H9 (cell line): ENCODE results near the gene GSTA3. TPM values are rescaled to one million over a fixed set of nuclear protein-coding genes. Genes with fewer than 3 reads are reported as not detected.

Source experiments
- DNase-seq: peaks from one replicate; pipeline ENCODE4 v3.0.0-alpha.2; 2017
- H2AFZ ChIP-seq: one replicate; pipeline ENCODE4 v1.6.1; 2013; ENCODE audit warnings: mild to moderate bottlenecking, low read length, control low read depth, moderate library complexity
- H2AK5ac ChIP-seq: 2 replicates; pipeline ENCODE4 v1.6.1; 2013; ENCODE audit warnings: low read length, control low read depth, mixed read lengths; ENCODE audit not compliant: insufficient read length
- H2BK120ac ChIP-seq: one replicate; pipeline ENCODE4 v1.6.1; 2013; ENCODE audit warnings: low read depth, mild to moderate bottlenecking, low read length, control low read depth, inconsistent platforms; ENCODE audit not compliant: poor library complexity, severe bottlenecking
- H2BK12ac ChIP-seq: 2 replicates; pipeline ENCODE4 v1.6.1; 2013; ENCODE audit warnings: low read length, control low read depth, mixed read lengths, low read depth; ENCODE audit not compliant: insufficient read length
- H2BK15ac ChIP-seq: 2 replicates; pipeline ENCODE4 v1.6.1; 2013; ENCODE audit warnings: low read depth, low read length, control low read depth
- H2BK20ac ChIP-seq: one replicate; pipeline ENCODE4 v1.6.1; 2013; ENCODE audit warnings: low read depth, mild to moderate bottlenecking, low read length, control low read depth, inconsistent platforms; ENCODE audit not compliant: poor library complexity, severe bottlenecking
- H2BK5ac ChIP-seq: 2 replicates; pipeline ENCODE4 v1.6.1; 2013; ENCODE audit warnings: low read length, control low read depth, mixed read lengths; ENCODE audit not compliant: insufficient read length
- H3K14ac ChIP-seq: 2 replicates; pipeline ENCODE4 v1.6.1; 2013; ENCODE audit warnings: low read length, control low read depth; ENCODE audit not compliant: insufficient read depth
- H3K18ac ChIP-seq: 2 replicates; pipeline ENCODE4 v1.6.1; 2013; ENCODE audit warnings: low read depth, mild to moderate bottlenecking, mixed read lengths, low read length, control low read depth; ENCODE audit not compliant: insufficient read length
- H3K23ac ChIP-seq: 2 replicates; pipeline ENCODE4 v1.6.1; 2013; ENCODE audit warnings: low read length, control low read depth, mixed read lengths, low read depth; ENCODE audit not compliant: insufficient read length
- H3K23me2 ChIP-seq: 2 replicates; pipeline ENCODE4 v1.6.1; 2013; ENCODE audit warnings: low read depth, mild to moderate bottlenecking, mixed read lengths, low read length, control low read depth; ENCODE audit not compliant: insufficient read length, poor library complexity, severe bottlenecking
- H3K27ac ChIP-seq: 2 replicates; pipeline ENCODE4 v1.5.1; 2013; ENCODE audit warnings: low read length, control low read depth, mixed read lengths, low read depth; ENCODE audit not compliant: insufficient read length
- H3K27me3 ChIP-seq: 2 replicates; pipeline ENCODE4 v1.6.1; 2013; ENCODE audit warnings: low read length, control low read depth, inconsistent platforms; ENCODE audit not compliant: insufficient read depth
- H3K4ac ChIP-seq: 2 replicates; pipeline ENCODE4 v1.6.1; 2013; ENCODE audit warnings: low read depth, mild to moderate bottlenecking, control low read depth, inconsistent platforms, low read length, moderate library complexity
- H3K4me1 ChIP-seq: 2 replicates; pipeline ENCODE4 v1.6.1; 2013; ENCODE audit warnings: low read length, control low read depth, inconsistent platforms; ENCODE audit not compliant: insufficient read depth
- H3K4me2 ChIP-seq: 2 replicates; pipeline ENCODE4 v1.6.1; 2013; ENCODE audit warnings: low read length, control low read depth, mixed read lengths; ENCODE audit not compliant: insufficient read length, insufficient read depth
- H3K56ac ChIP-seq: 2 replicates; pipeline ENCODE4 v1.6.1; 2013; ENCODE audit warnings: low read depth, mild to moderate bottlenecking, mixed read lengths, low read length, control low read depth; ENCODE audit not compliant: insufficient read length
- H3K79me1 ChIP-seq: 2 replicates; pipeline ENCODE4 v1.6.1; 2013; ENCODE audit warnings: low read depth, mild to moderate bottlenecking, moderate library complexity, low read length, control low read depth, inconsistent platforms; ENCODE audit not compliant: insufficient read depth, poor library complexity, severe bottlenecking
- H3K79me2 ChIP-seq: 2 replicates; pipeline ENCODE4 v1.6.1; 2013; ENCODE audit warnings: low read length, control low read depth, inconsistent platforms; ENCODE audit not compliant: insufficient read depth
- H3K9ac ChIP-seq: 2 replicates; pipeline ENCODE4 v1.6.1; 2013; ENCODE audit warnings: low read length, control low read depth, mixed read lengths; ENCODE audit not compliant: insufficient read length; ENCODE audit errors: extremely low read depth
- H3K9me3 ChIP-seq: one replicate; pipeline ENCODE4 v1.6.1; 2013; ENCODE audit warnings: low read depth, low read length, inconsistent platforms; ENCODE audit not compliant: control insufficient read depth
- H3T11ph ChIP-seq: one replicate; pipeline ENCODE4 v1.6.1; 2013; ENCODE audit warnings: mild to moderate bottlenecking, low read length, control low read depth, inconsistent platforms
- H4K20me1 ChIP-seq: one replicate; pipeline ENCODE4 v1.6.1; 2013; ENCODE audit not compliant: control insufficient read depth, insufficient read length, insufficient read depth
- H4K5ac ChIP-seq: 2 replicates; pipeline ENCODE4 v1.6.1; 2013; ENCODE audit warnings: low read depth, mild to moderate bottlenecking, mixed read lengths, low read length, control low read depth; ENCODE audit not compliant: insufficient read length
- H4K8ac ChIP-seq: replicated peaks from 2 replicates; pipeline ENCODE4 v1.6.1; 2013; ENCODE audit warnings: low read length, control low read depth, mixed read lengths, low read depth; ENCODE audit not compliant: insufficient read length
- H4K91ac ChIP-seq: 2 replicates; pipeline ENCODE4 v1.6.1; 2013; ENCODE audit warnings: low read depth, mild to moderate bottlenecking, moderate library complexity, mixed read lengths, low read length, control low read depth; ENCODE audit not compliant: insufficient read length
- H3K27ac Mint-ChIP-seq, 3 experiments: 2 replicates in 2 of 3; 3 replicates in 1 of 3; pipeline ENCODE4 v1.8.0; 2020 to 2021; ENCODE audit warnings: mixed read lengths in 3 of 3, mild to moderate bottlenecking in 1 of 3, moderate library complexity in 1 of 3
- H3K27me3 Mint-ChIP-seq: 2 replicates; pipeline ENCODE4 v1.8.0; 2021; ENCODE audit warnings: low read depth, mild to moderate bottlenecking, moderate library complexity, mixed read lengths
- H3K36me3 Mint-ChIP-seq, 3 experiments: 2 replicates in 2 of 3; 3 replicates in 1 of 3; pipeline ENCODE4 v1.8.0; 2020 to 2021; ENCODE audit warnings: low read depth in 3 of 3, mixed read lengths in 3 of 3; ENCODE audit not compliant: insufficient read depth in 1 of 3
- H3K4me1 Mint-ChIP-seq, 2 experiments: 2 replicates each; pipeline ENCODE4 v1.8.0; 2020; ENCODE audit warnings: mixed read lengths in 2 of 2
- H3K4me3 Mint-ChIP-seq, 2 experiments: 2 replicates in 1 of 2; 3 replicates in 1 of 2; pipeline ENCODE4 v1.8.0; 2020 to 2021; ENCODE audit warnings: mild to moderate bottlenecking in 2 of 2, mixed read lengths in 2 of 2, moderate library complexity in 1 of 2
- H3K9me3 Mint-ChIP-seq, 2 experiments: 2 replicates in 1 of 2; 3 replicates in 1 of 2; pipeline ENCODE4 v1.8.0; 2020; ENCODE audit warnings: mild to moderate bottlenecking in 2 of 2, mixed read lengths in 2 of 2, moderate library complexity in 1 of 2
- WGBS: extraction: QIAGEN DNeasy Blood & Tissue Kit; methylation state at CpG from one replicate; pipeline ENCODE4 v1.1.7; 2013; ENCODE audit warnings: missing lambda C conversion rate, low lambda C conversion rate, mixed read lengths; ENCODE audit not compliant: insufficient read length; ENCODE audit errors: extremely low coverage; 5-methylcytosine and 5-hydroxymethylcytosine counted together
- total RNA-seq: library from RNA; stranded (reverse); gene quantifications from 2 replicates; pipeline ENCODE4 v1.2.1, GENCODE V29; 2021
- TF ChIP-seq, protein P1 (sequence below): fragments of 200-600 bp; sonication (generic); conservative IDR thresholded peaks from 3 replicates; pipeline ENCODE4 v1.8.0; 2021; ENCODE audit warnings: antibody characterized with exemption, mild to moderate bottlenecking

Gene GSTA3
- total RNA-seq, 1 experiment from 2014 or later: not detected

- no peaks in the 10 kb centered on the region for H3K9me3 ChIP-seq
- H3K79me1 ChIP-seq: no peaks in the 10 kb centered on the region
- Mint-ChIP-seq H3K36me3 (peaks cover 0 to 14% (median 5%) of the 10 kb centered on the region in 3 experiments; a peak in 6 of 7 replicates), H3K4me1 (no peaks in the 10 kb centered on the region; a peak in 1 of 4 replicates), H3K4me3 (no peak overlapping the region), H3K27me3 (peaks cover 6% of the 10 kb centered on the region), H3K27ac (no peak overlapping the region), H3K9me3 (peaks cover 15 to 23% of the 10 kb centered on the region in 2 experiments)
- H2BK20ac ChIP-seq: no peak overlapping the region
- no peak overlapping the region for H3K27ac ChIP-seq
- H4K20me1 ChIP-seq: no peaks in the 10 kb centered on the region
- H4K8ac ChIP-seq: no peak overlapping the region
- H3K4me1 ChIP-seq: no peaks in the 10 kb centered on the region
- TF ChIP-seq, protein P1, sequence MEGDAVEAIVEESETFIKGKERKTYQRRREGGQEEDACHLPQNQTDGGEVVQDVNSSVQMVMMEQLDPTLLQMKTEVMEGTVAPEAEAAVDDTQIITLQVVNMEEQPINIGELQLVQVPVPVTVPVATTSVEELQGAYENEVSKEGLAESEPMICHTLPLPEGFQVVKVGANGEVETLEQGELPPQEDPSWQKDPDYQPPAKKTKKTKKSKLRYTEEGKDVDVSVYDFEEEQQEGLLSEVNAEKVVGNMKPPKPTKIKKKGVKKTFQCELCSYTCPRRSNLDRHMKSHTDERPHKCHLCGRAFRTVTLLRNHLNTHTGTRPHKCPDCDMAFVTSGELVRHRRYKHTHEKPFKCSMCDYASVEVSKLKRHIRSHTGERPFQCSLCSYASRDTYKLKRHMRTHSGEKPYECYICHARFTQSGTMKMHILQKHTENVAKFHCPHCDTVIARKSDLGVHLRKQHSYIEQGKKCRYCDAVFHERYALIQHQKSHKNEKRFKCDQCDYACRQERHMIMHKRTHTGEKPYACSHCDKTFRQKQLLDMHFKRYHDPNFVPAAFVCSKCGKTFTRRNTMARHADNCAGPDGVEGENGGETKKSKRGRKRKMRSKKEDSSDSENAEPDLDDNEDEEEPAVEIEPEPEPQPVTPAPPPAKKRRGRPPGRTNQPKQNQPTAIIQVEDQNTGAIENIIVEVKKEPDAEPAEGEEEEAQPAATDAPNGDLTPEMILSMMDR: no peak
- no peak overlapping the region for H2AK5ac ChIP-seq
- no peaks in the 10 kb centered on the region for H3K79me2 ChIP-seq
- H3K4ac ChIP-seq: no peak overlapping the region
- WGBS: no CpG with 5 or more reads among the region's 4 CpGs
- H2BK15ac ChIP-seq: no peak overlapping the region
- no peak overlapping the region for H2AFZ ChIP-seq
- H3K27me3 ChIP-seq: no peaks in the 10 kb centered on the region
- no peak overlapping the region for H3K9ac ChIP-seq
- H3K23ac ChIP-seq: no peak overlapping the region
- no peak overlapping the region for H3K14ac ChIP-seq
- H3K4me2 ChIP-seq: no peak overlapping the region
- DNase-seq: no peak
- H3K56ac ChIP-seq: no peak overlapping the region
- H2BK12ac ChIP-seq: no peak overlapping the region
- no peak overlapping the region for H3T11ph ChIP-seq
- H4K5ac ChIP-seq: no peak overlapping the region
- no peak overlapping the region for H3K18ac ChIP-seq
- no peak overlapping the region for H4K91ac ChIP-seq
- H3K23me2 ChIP-seq: no peaks in the 10 kb centered on the region
- no peak overlapping the region for H2BK5ac ChIP-seq
- H2BK120ac ChIP-seq: no peak overlapping the region
Measured at GRCh38 chr6:52849137-52849536, 60.4 kb downstream of the GSTA3 start.

Other genes starting within 250 kb of the GSTA3 start
- 7.3 and 10.7 TPM in 2 replicates for gene TMEM14A, start 238.6 kb downstream of the GSTA3 start, total RNA-seq
- gene GSTA2, start 146.2 kb downstream of the GSTA3 start, total RNA-seq: not detected in 2 replicates
- not detected in 2 replicates for gene GSTA1, start 105.9 kb downstream of the GSTA3 start, total RNA-seq
- gene GSTA5, start 68.9 kb downstream of the GSTA3 start, total RNA-seq: not detected in 2 replicates
- gene GSTA4, start 85.6 kb upstream of the GSTA3 start, total RNA-seq: 28.9 and 32.1 TPM in 2 replicates
- 7.3 and 7.7 TPM in 2 replicates for gene CILK1, start 152.1 kb upstream of the GSTA3 start, total RNA-seq
- 62.5 and 68.4 TPM in 2 replicates for gene FBXO9, start 155.7 kb upstream of the GSTA3 start, total RNA-seq
- 0.07 TPM in 1 of 2 replicates, not detected in the other for gene GCM1, start 239.1 kb upstream of the GSTA3 start, total RNA-seq